ENCODE measurements around the gene MRPL36.

The MRPL36 gene

DNA sequence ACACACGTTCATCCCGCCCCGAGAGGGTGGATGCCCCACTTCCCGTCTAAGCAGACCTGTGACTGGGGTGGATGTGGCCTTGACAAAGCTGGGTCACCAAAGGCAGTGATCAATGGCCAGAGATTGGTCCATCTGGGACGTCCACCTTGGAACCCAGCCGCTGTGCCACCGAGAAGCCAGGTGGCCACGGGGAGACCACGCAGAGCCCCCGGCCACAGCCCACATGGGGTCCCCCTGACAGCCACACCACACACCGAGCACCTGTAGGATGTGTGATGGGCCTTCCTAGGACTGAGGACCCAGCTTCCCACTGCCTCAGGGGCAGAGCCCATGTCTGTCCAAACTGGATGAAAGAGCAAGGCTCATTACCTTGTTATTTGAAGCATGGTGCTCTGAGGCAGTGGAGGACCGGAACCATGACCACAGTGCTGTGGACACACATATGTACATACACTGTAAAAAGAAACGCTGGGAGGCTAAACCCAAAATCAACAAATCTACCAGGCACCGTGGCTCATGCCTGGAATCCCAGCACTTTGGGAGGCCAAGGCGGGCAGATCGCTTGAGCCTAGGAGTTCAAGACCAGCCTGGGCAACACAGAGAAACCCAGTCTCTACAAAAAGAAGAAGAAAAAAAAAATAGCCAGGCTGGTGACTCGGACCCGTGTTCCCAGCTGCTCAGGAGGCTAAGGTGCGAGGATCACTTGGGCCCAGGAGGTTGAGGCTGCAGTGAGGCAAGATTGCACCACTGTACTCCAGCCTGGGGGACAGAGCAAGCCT, 50.1 kb downstream of the MRPL36 start:
- DNase-seq (ENCODE audit: low read depth in 3 of 3) = no peak

- DNase-seq (ENCODE audit: low read depth in 3 of 3) = no peak
These were observed 50.8 kb downstream of the MRPL36 start for GRCh38 chr5:1748845-1749244.
